ENCODE results near the gene RUBCNL. TPM values are rescaled to one million over a fixed set of nuclear protein-coding genes. Genes with fewer than 3 reads are reported as not detected.

The RUBCNL gene
- total and polyA plus RNA-seq, 9 of the 15 experiments (the other 6 are each of a cell fraction or from before 2014, with no cell fraction given), result 0.04 to 0.35 (median 0.12) TPM; not detected in 3

GRCh38 chr13:46321494-46322225 lies 65.4 kb downstream of the RUBCNL start (continued):
- TF ChIP-seq TFE3 (CRISPR knock-in tag; IDR thresholded peaks at IDR 0.05), result no peak
- peak; percentile 74 to 85 for TF ChIP-seq RAD21 (CRISPR knock-in tag; conservative IDR thresholded peaks at IDR 0.05 in 1 of 2, IDR thresholded peaks at IDR 0.05 in 1 of 2)

GRCh38 chr13:46320821-46321220 lies 66.2 kb downstream of the RUBCNL start:
- ChIA-PET CTCF (ENCODE audit: low intra/inter-chr PET ratio) (interaction anchor here (0.7 to 1.4 kb wide), 3 partner anchors 161 to 809 kb away, joined by 3 to 4 read pairs (median 3); no protein-coding TSS in a partner anchor), POLR2A (interaction anchor here (0.6 kb wide), 1 partner anchor 10 kb away, joined by 3 read pairs; no protein-coding TSS in a partner anchor)
- intact Hi-C loops (cut with micrococcal nuclease), result loop anchor here (2.0 to 10.0 kb wide), 4 partner anchors 32 to 696 kb away; no protein-coding TSS in a partner anchor
- H3K79me2 ChIP-seq (ENCODE audit: control insufficient read depth, insufficient read depth, low read length), result no peaks in the 10 kb centered on the region
- H3K9me1 ChIP-seq (ENCODE audit: control insufficient read depth, insufficient read depth, low read length), result no peaks in the 10 kb centered on the region
- FAIRE-seq (no peak), ATAC-seq (peak; percentile 55), DNase-seq (ENCODE audit: extremely low read depth in 1 of 4, low spot score in 3 of 4) (no peak)
- no peak overlapping the region for H3K27ac ChIP-seq (ENCODE audit: extremely low read depth, low read depth, low read length)
- H3K4me2 ChIP-seq (ENCODE audit: insufficient read depth, low read length), result no peak overlapping the region
- H4K20me1 ChIP-seq (replicated peaks; ENCODE audit: control insufficient read depth, insufficient read depth, low read length), result no peaks in the 10 kb centered on the region
- WGBS (ENCODE audit: insufficient coverage, low coverage, missing lambda C conversion rate), result 62% methylated on average over 4 of the region's 4 CpGs
- H3K4me1 ChIP-seq (replicated peaks in 1 of 2; ENCODE audit: control insufficient read depth in 2 of 2, insufficient read depth in 2 of 2, low read length in 2 of 2), result no peaks in the 10 kb centered on the region; a peak in 1 of 5 replicates
- no peaks in the 10 kb centered on the region for H3K27me3 ChIP-seq (ENCODE audit: control insufficient read depth in 2 of 2, insufficient read depth in 2 of 2, low read length in 2 of 2)
- BruUV-seq (replicated peaks), result no TSS peak
- H2AFZ ChIP-seq (ENCODE audit: low read depth, low read length), result peak overlapping the region; percentile 81
- H3K36me3 ChIP-seq (ENCODE audit: control insufficient read depth, insufficient read depth, low read length), result no peaks in the 10 kb centered on the region
- TF ChIP-seq ZNF217 (CRISPR knock-in tag; IDR thresholded peaks at IDR 0.05) (no peak), ZBTB5 (IDR thresholded peaks at IDR 0.05) (no peak), SMARCA4 (IDR thresholded peaks at IDR 0.05) (no peak), EZH2 (IDR thresholded peaks at IDR 0.05; ENCODE audit: borderline replicate concordance, low read depth, low read length) (no peak), MYNN (IDR thresholded peaks at IDR 0.05) (no peak), MYNN (CRISPR knock-in tag; IDR thresholded peaks at IDR 0.05) (no peak)
- no peak overlapping the region for H3K4me3 ChIP-seq
- H3K9me3 ChIP-seq (replicated peaks; ENCODE audit: control insufficient read depth, insufficient read depth, low read depth, low read length), result no peaks in the 10 kb centered on the region; the same call in 1 of the 2 replicates
- H3K9ac ChIP-seq (ENCODE audit: insufficient read depth in 1 of 2, low read depth in 2 of 2, low read length in 2 of 2), result no peak overlapping the region
- in situ Hi-C loops (cut with MboI), result loop anchor here (25.0 kb wide), 1 partner anchor 384 kb away; no protein-coding TSS in a partner anchor

Measured in K562 (cell line).